GM18858 (cell line): ENCODE results near the gene NPM3.

Source experiments
- ATAC-seq: cut with Tn5 transposase; IDR thresholded peaks from one replicate; pipeline ENCODE4 v1.9.1; 2021; ENCODE audit not compliant: unreplicated experiment

Gene NPM3

DNA sequence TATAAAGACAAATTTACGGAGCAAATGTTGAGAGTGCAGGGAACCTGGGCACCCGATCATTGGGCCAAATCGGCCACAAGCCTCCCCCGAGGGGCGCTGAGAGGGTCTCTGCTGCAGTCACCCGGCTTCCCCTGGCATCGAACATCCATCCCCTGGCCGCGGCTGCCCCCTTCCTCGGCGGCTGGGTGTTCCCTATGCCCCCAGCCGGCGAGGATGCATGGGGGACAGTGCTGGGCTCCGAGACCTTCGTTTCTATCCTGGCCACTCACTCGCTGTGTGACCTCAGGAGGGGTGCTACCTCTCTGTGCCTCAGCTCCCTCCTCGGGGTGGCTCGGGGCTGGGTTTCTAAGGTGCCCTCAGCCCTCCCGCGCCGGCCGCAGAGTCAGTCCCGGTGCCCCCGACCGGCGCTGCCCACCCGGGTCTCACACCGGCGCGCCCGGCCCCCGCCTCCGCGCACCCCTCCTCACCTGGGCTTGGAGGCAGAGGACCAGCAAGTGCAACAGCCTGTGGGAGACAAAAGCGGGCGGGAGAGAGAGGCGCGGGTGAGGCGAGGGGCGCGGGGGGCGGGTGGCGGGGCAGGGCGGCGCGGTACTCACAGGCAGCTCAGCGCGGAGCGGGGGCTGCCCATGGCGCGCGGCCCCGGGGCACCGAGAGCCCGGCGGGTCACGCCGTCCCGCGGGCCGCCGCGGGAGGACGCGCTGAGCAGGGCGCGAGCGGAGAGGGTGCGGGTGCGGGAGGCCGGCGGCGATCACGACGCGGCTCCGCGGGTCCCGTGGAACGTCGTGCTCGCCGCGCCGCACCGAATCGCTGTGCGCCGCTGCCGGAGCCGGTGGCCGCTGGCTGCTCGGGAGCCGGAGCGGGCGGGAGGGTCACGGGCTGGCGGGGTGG is 7.7 kb downstream of the NPM3 start, which contains the start of gene FGF8:
Gene FGF8 (minus strand): TSS at position 842 of the 888 bp plus-strand sequence. CDS start 214 bp downstream, at position 628.
- no peak for ATAC-seq

DNA sequence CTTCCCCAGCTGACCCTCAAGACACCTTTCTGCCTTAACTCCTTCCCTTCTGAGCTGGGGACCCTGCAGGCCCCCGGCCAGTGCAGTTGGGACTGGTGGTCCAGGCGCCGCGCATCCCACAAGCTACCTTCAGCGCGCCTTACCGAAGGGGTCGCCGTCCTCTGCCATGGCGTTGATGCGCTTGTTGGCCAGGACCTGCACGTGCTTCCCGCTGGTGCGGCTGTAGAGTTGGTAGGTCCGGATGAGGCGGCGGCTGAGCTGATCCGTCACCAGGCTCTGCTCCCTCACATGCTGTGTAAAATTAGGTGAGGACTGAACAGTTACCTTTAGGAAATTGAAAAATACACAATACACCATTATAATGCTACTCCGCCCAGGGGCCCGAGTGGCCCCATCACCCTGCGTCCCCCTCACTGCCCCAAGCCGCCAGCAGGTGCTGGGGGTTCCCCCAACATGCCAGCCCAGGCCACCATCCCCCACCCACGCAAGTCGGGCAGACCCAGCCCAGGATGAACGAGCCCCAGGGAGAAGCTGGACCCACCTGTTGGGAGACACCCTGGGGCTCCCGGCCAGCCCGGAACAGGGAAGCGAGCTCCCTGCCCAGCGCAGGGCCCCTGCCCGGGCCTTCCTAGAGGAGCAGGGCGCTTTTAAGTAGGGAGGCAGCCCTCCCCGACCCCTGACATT is 8.5 kb downstream of the NPM3 start:
- ATAC-seq, result no peak

DNA sequence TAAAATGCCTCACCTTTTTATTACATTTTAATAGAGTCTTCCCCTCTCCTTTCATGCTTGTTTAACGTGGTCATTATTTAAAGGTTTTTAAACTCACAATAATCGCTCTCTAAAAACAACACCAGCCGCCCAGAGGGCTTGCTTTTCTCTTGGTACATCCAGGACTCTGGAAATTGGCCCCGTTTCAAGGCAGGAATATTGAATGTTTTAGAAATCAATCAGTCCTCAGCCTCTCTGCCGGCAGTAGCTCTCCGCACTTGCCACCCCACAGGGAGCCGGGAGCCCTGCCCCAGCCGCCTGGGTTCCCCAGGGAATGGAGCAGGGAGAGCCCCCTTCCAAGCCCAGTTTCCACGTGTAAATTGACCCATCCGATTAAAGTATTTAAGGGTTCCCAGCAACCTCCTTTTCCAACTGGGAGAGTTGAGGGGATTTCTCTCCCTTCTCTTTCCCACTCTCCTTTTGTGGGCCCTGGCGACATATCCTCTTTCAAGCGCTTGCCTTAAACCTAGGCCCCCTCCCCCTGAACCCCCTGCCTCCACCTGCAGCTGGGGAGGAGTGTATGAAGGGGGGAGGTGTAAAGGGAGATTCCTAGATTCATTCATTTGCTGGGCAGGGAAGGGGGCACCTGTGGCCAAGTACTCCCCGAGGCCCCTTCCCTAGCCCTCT is 9.2 kb downstream of the NPM3 start:
- ATAC-seq, result no peak

DNA sequence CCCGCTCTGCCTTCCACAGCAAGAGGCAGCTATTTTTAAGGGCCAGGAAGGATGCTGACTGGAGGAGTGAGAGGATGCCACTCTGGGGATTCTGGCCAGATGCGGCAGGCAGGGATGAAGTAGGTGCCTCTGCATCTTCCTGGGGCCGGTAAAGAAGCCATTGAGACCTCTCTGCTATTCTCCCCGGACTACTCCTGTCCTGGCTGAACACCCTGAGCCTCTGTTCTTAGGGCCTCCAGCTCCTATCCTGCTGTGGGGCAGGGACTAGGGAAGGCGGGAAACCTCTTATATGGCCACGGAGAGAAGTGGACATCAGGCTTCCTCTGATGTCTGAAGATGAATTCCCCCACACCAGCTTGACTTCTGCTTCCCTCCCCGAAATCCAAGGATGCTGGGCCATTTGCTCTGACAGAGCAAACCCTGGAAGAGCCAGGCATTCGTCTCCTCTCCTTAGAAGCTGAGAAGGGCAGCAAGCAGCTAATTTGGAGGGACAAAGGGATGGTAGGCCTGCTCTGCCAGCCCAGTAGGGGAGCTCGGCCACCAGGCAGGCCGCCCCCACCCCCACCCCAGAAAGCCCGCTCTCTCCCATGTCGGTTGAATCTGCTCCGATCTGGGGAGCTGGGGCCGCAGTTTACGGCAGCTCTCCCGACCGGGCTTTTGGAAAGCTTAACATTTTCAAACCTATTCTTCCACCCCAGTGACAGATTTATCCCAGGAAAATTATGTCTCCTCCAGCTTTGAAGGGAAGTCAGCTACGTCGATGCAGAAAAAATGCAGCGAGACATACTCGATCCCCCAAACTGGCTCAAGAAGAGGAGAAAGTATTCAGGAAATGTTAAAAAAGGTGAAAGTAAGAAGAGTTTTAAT is 10.1 kb downstream of the NPM3 start:
- no peak for ATAC-seq

DNA sequence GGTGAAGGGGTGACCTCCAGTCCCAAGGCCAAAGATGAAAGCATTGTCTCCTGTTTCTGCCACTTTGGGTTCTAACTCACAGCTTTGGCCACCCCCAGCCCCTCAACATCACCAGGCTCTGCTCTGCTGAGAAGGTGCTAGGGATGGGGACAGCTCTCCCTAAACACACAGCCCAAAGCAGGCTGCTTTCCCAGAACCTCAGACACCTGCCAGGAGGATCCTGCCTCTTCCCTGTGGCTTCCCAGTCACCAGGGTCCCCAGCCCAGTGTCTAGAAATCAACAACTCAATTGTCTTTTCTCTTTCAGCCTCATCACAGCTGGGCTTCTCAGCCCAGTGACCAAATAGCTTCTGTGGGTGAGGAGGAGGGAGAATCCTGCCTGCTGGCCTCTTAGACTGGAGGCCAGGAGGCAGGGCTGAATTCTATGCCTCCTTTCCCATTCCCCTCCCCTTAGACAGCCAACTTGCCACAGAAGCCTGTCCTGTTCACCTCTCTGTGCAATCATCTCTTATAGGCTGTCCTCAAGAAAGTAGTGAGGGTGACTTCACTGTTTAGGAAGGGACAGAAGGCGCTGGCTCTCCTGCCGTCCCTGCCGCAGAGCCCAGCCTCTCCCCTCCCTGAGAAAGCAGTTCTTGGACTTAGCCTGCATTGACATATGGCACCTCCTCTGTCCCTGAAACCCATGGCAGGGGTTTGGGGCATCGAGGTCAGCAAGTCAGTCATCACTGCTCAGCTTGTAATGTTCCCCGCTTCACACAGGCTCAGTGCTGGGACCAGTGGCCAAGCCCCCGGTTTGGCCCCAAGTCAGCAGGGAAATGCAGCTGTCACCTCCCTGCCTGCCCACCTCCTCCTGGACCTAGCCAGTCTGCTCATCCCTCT is 11.0 kb downstream of the NPM3 start:
- no peak for ATAC-seq

DNA sequence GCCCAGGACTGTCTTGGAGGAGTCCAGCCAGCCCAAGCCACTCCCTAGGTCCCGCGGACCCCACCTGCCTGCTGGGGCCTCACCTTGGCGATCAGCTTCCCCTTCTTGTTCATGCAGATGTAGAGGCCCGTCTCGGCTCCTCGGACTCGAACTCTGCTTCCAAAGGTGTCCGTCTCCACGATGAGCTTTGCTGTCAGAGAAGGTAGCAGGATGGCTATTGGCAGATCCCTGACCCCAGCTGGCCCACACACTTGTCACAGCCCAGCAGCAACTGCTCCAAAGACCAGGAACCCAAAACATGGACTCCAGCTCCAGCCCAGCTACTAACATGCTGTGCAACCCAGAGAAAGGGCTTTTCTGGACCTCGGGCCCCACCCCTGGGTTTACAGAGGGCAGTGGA is 11.9 kb downstream of the NPM3 start:
- ATAC-seq, result no peak

DNA sequence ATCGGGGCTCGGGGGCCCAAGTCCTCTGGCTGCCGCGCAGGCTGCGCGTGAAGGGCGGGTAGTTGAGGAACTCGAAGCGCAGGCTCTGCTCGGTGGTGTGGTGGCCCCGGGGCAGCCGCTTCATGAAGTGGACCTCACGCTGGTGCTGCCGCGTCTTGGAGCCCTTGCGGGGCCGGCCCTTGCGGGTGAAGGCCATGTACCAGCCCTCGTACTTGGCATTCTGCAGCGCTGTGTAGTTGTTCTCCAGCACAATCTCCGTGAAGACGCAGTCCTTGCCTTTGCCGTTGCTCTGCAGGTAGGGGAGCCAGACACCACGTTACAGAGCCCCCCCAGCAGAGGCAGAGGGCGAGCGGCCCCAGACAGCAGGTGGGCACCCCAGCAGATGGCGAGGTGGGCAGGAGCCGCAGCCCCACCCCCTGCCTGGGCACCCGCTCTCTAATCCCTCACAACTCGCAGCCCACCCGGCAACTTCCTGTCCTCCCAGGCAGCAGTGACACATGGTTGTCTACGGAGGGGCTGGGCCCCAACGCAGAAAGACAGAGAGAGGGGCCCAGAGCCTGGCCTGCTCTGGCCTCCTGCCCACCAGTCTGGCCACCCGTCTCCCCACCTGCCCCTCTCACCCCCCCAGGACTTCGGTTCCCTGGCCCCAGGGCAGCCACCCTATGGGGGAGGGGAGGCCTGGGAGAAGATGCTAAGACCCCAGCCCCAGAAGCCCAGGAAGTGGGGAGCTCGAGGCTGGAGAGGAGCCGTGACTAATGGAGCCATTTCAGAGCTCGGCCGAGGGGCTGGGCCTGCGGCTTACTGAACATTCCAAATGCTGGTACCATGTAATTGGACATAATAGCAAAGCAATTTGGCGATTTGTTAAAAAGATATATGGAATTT is 12.7 kb downstream of the NPM3 start:
- ATAC-seq, result no peak

DNA sequence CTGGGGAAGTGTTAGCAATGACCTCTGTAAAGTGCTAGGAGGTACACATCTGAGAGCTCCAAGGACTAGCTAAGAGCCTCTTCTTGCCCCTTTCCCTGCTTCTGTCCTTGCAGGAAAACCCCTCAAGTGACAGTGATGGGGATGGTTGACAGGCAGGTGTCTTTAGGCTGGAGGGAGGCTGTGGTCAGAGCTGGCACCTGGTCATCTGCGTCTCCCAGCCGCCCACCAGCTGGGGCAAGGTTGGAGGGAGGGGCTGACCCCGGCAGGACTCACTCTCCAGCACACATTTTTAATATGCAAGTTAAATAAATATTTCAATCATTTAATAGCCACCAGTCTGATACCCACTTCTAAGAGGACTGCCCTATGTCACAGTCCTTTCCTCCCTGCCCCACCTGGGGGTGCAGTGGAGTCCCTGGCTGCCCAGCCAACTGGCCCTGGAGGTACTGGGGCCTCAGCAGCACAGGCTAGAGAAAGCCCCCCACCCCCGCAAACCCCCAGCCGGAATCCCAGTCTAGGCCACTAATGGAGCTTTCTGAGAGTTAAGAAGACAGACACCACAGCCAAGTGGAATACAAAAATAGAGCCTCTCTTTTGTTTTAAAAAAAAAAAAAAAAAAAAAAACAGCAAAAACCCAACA is 13.6 kb downstream of the NPM3 start:
- no peak for ATAC-seq

DNA sequence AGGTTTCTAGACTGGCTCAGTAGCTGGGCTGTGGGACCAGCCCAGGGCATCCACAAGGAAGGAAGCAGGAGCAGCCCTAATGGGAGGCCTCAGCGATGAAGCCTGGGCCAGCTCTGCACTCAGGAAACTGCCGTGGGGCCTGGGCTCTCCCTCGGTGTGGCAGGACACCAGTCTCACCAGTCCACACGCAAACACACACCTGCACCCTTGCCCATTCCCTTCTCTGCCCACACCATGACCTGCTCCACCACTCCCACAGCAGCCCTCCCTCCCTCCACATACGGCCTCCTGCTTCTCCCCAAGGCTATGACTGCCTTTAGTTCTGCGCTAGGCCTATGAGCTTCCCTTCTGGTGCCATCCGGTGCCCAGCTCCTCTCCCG is 14.5 kb downstream of the NPM3 start:
- ATAC-seq, result no peak

DNA sequence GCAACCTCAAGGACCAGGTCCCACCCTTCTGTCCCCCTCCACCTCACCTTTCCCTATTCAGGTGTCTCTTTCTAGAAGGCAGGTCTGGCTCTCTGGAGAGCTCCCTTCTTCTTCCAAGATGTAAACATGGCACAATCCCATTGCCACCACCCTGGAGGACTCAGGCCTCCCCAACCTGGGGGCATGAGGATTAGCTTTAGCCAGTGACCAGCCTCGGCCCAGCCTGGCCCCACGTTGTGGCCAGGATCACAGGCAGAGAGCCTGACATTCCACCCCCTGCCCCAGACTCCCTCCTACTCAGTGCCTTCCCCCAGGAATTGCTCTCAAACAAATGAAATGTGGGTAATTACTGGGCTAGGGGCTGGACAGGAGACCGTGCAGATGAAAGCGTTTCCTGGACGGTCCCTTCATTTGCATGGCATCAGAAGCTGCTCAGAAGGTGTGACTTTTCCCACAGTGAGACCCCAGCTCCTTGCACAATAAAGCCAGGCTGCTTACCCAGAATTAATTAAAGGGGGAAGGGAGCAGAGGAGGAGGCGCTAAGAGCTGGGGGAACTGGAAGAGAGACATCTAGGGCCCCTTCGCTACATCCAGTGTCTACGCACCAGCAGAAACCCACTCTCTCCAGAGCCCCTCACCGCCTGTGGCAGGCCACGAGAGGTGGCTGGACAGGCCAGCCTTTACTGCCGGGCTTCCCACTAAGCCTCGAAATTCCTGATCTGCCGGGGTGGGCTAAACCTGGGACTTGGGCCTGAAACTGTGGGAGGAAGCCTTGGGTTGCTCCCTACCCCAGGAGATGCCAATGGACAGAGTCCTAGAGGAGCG is 15.1 kb downstream of the NPM3 start:
- no peak for ATAC-seq

DNA sequence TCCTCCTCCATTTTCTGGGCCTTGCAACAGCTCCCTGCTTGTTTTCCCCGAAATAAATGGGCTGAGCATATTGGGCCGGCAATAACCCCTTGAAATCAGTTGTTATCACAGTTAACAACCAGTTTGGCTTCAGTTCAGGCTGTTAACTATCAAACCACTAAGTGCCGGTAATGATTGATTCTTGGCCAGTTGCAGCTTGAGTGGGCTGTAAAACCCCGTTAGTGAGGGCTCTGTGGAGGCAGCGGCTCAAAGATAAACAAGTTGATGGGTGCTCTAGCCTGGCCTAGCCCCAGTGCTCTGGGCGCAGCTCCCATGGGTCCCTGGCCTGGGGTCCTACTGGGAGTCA is 15.7 kb downstream of the NPM3 start:
- no peak for ATAC-seq

DNA sequence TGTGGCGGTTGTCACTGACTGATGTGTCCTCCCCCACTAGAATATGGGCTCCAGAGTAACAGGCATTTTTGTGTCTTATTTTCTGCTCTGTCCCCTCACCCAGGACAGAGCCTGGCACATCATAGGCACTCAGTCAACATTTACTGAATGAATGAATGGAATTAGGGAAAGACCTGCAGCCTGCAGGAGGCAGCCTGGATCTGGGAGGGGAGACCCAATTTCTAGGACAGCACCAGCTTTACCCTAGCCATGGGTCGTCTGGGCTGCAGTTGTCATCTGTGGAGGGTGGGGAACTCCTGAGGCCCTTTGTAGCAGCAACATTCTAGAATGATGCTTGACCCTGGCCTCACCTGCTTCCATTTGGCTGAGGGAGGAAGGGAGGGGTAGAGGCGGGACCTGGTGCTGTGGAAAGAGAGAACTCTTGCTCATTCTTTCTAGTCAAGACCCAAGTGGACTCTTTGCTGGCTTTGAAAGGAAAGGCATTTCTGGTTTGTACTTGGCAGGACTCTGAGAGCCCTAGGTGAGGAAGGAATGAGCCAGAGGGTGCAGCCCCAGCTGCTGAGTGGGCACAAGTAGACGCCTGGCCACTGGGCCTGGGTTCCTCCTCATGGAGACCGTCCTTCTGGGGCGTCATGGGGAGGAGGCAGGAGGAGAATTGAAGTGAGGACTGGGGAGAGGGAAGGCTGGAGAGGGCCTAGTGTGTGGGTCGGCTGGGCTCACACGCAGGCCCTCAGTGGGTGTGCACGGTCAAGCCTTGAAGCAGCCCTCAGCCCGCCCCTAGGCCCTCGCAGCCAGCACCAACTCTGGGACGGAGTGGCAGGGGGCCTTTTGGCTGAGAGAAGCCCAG is 16.3 kb downstream of the NPM3 start:
- no peak for ATAC-seq

DNA sequence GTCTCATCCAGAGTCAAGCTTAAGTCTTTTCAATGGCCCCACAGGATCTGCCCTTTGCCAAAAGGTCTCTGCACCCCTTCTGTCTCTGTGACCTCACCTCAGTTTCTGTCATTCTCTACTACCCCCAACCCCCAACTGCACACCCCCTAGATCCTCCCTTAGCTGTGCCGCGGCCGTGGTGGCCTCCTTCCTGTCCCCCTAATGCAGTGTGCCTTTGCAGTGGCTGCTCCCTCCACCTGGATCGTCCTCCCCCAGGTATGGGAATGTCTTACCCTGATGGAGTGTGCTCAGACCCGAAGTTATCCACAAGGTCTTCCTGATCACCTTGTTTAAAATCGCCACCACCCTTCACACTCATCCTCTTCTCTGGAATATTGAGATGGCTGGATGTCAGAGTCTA is 16.9 kb downstream of the NPM3 start:
- no peak for ATAC-seq

DNA sequence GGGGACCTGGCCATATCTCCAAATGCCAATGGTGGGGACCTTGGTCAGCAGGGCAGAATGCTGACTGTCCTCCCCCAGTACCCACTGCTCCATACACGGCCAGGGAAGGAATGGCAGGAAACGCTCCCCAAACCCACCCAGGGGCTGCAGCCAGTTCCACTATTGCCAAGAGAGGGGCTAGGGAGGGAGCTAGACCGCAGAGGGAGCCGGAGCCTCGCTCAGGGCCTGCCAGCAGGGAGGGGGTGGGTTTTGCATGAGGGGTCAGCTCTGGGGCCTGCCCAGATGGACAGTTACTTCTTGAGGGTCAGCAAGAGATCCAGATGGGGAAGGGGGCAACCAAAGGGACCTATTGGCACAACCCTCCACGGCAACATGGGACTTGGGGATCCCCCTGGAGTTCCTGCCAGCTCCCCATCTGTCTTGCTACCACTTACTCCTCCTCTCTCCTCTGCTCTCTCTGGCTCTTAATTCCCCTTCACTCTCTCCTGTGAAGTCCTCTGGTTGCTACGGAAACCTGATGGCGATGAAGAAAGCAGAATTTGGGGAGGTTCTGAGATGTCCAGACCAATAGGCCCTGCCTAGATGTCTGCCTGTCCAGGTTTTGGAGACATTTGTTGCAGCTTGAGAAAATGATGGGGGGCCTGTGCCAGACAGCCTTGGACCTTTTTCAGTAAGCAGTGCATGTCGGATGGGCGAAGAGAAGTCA is 20.0 kb downstream of the NPM3 start:
- no peak for ATAC-seq

DNA sequence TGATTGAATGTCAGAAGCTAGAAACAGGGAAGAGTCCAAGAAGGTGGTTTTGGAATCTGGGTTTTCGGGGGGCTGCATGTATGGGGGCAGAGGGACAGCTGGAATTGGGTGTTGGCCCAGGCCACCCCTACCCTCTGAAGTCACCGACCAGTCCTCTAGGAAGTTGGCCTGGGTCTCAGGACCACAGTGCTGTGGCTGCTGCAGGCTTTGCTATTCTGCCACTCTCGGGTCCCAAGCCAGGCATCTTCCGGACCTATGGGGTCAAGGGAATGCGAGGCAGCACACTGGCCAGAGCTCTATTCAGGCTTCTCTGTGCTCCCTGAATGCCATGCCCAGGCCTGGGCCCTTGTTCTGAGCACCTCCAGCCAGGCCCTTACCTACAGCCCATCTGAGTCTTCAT is 20.5 kb downstream of the NPM3 start:
- no peak for ATAC-seq

DNA sequence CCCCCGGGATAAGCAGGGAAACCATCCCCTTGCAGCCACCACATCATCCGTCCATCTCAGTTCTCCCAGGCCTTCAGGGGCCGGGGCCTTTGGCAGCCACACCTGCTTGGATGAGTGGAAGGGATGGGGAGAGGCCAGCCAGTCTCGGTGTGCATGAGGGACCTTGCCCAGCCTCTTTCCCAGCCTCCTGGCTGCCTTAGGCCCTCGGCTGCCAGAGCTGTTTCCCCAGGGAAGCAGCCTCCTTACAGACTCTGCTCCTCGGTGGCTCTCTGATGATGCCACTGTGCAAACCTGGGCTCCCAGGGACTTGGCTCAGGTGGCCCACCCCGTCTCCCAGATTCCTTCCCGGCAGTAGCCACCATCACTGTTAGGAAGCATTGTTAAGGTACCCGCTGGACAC is 22.0 kb downstream of the NPM3 start:
- no peak for ATAC-seq
